SK-N-SH (cell line): ENCODE results near the gene RUVBL1. TPM values are rescaled to one million over a fixed set of nuclear protein-coding genes. Genes with fewer than 3 reads are reported as not detected.

Experiments
- CTCF ChIA-PET: fragments of 300-600, 350-600 bp; formaldehyde crosslinking; extraction: SDS; loops from one replicate; lab custom pipeline; 2021; lab: Yijun Ruan, JAX
- POLR2A ChIA-PET: fragments of 350-600 bp; sonication (Branson Sonifier 250); formaldehyde crosslinking; extraction: SDS; loops from one replicate; lab custom pipeline; 2020; ENCODE audit warnings: antibody characterized with exemption, inconsistent platforms; lab: Yijun Ruan, JAX
- DNase-seq: peaks from one replicate; pipeline ENCODE4 v3.0.0; 2012
- H2AFZ ChIP-seq: fragments of 200-600 bp; sonication (generic); 2 replicates; pipeline ENCODE4 v1.8.1; 2016; ENCODE audit warnings: antibody characterized with exemption, mild to moderate bottlenecking, low read depth
- H3F3A ChIP-seq: fragments of 200-600 bp; sonication (generic); replicated peaks from 2 replicates; pipeline ENCODE3; 2016; ENCODE audit warnings: antibody characterized with exemption, mild to moderate bottlenecking; ENCODE audit not compliant: insufficient read depth
- H3K27ac ChIP-seq, 2 experiments: fragments of 200-500 bp in 1 of 2; fragments of 200-600 bp in 1 of 2; sonication (Bioruptor generic) in 1 of 2; sonication (generic), shearing (Covaris generic) in 1 of 2; 2 replicates each; pipeline versions ENCODE4 v1.5.1 to v1.6.1; 2014 to 2016; ENCODE audit warnings: low read depth in 2 of 2, inconsistent platforms in 1 of 2, low read length in 1 of 2, mild to moderate bottlenecking in 1 of 2, mixed read lengths in 1 of 2
- H3K27me3 ChIP-seq: fragments of 200-600 bp; sonication (generic), shearing (Covaris generic); 2 replicates; pipeline ENCODE4 v1.6.1; 2016; ENCODE audit warnings: mixed run types; ENCODE audit not compliant: insufficient read depth
- H3K36me3 ChIP-seq, 2 experiments: fragments of 200-500 bp in 1 of 2; fragments of 200-600 bp in 1 of 2; sonication (Bioruptor generic) in 1 of 2; sonication (generic) in 1 of 2; replicated peaks in 1 of 2; 2 replicates each; pipeline versions ENCODE3 to v1.5.1; 2014 to 2016; ENCODE audit warnings: low read length in 1 of 2, mild to moderate bottlenecking in 1 of 2; ENCODE audit not compliant: insufficient read depth in 2 of 2, control insufficient read depth in 1 of 2
- H3K4me1 ChIP-seq, 2 experiments: fragments of 200-500 bp in 1 of 2; fragments of 200-600 bp in 1 of 2; sonication (Bioruptor generic) in 1 of 2; sonication (generic), shearing (Covaris generic) in 1 of 2; 2 replicates each; pipeline versions ENCODE4 v1.5.1 to v1.6.1; 2014 to 2016; ENCODE audit warnings: low read depth in 1 of 2, low read length in 1 of 2, mixed run types in 1 of 2; ENCODE audit not compliant: insufficient read depth in 2 of 2, control insufficient read depth in 1 of 2
- H3K4me2 ChIP-seq: fragments of 200-600 bp; sonication (generic), shearing (Covaris generic); 2 replicates; pipeline ENCODE4 v1.6.1; 2017; ENCODE audit warnings: mixed run types
- H3K4me3 ChIP-seq, 2 experiments: fragments of 200-500 bp in 1 of 2; fragments of 200-600 bp in 1 of 2; sonication (Bioruptor generic) in 1 of 2; sonication (generic), shearing (Covaris generic) in 1 of 2; 2 replicates each; pipeline versions ENCODE4 v1.5.1 to v1.8.1; 2014 to 2016; ENCODE audit warnings: low read depth in 2 of 2, inconsistent platforms in 1 of 2, low read length in 1 of 2, mild to moderate bottlenecking in 1 of 2, mixed read lengths in 1 of 2, moderate library complexity in 1 of 2
- H3K79me2 ChIP-seq: fragments of 200-600 bp; sonication (generic); 2 replicates; pipeline ENCODE4 v1.8.1; 2017; ENCODE audit warnings: mild to moderate bottlenecking; ENCODE audit not compliant: insufficient read depth
- H3K9ac ChIP-seq: fragments of 200-600 bp; sonication (generic); 2 replicates; pipeline ENCODE4 v1.6.1; 2017; ENCODE audit warnings: mixed run types
- H3K9me2 ChIP-seq: fragments of 200-600 bp; sonication (generic); 2 replicates; pipeline ENCODE4 v1.6.1; 2017; ENCODE audit warnings: mixed run types
- H3K9me3 ChIP-seq: fragments of 200-600 bp; sonication (generic); 2 replicates; pipeline ENCODE4 v1.6.1; 2017; ENCODE audit warnings: mixed run types, mild to moderate bottlenecking, moderate library complexity
- H4K20me1 ChIP-seq: fragments of 200-600 bp; sonication (generic); 2 replicates; pipeline ENCODE4 v1.6.1; 2017; ENCODE audit warnings: mild to moderate bottlenecking, mixed run types; ENCODE audit not compliant: insufficient read depth
- FOXM1 ChIP-seq: IDR thresholded peaks from 2 replicates; pipeline ENCODE4 v1.4.0; 2012; ENCODE audit warnings: low read depth, mild to moderate bottlenecking
- JUND ChIP-seq: IDR thresholded peaks from 2 replicates; pipeline ENCODE4 v1.4.0; 2012
- MEF2A ChIP-seq: IDR thresholded peaks from 2 replicates; pipeline ENCODE4 v1.4.0; 2012; ENCODE audit warnings: low read depth, borderline replicate concordance
- RAD21 ChIP-seq: IDR thresholded peaks from 2 replicates; pipeline ENCODE4 v1.6.1; 2012; ENCODE audit warnings: mild to moderate bottlenecking, low read length
- RFX5 ChIP-seq: IDR thresholded peaks from 2 replicates; pipeline ENCODE4 v1.6.1; 2012; ENCODE audit warnings: mild to moderate bottlenecking, improper control_type of control experiment, low read length
- SMC3 ChIP-seq: IDR thresholded peaks from 2 replicates; pipeline ENCODE4 v1.6.1; 2012; ENCODE audit warnings: low read depth, low read length, improper control_type of control experiment
- TAF1 ChIP-seq: IDR thresholded peaks from 2 replicates; pipeline ENCODE4 v1.6.1; 2012; ENCODE audit warnings: low read depth, mild to moderate bottlenecking, low read length, moderate library complexity, borderline replicate concordance
- TCF12 ChIP-seq: IDR thresholded peaks from 2 replicates; pipeline ENCODE4 v1.4.0; 2012
- YY1 ChIP-seq: IDR thresholded peaks from 2 replicates; pipeline ENCODE4 v1.4.0; 2012; ENCODE audit warnings: low read depth, mild to moderate bottlenecking
- WGBS: methylation state at CpG from one replicate; pipeline ENCODE4 v1.1.6; 2017; ENCODE audit warnings: low lambda C conversion rate; 5-methylcytosine and 5-hydroxymethylcytosine counted together
- polyA plus RNA-seq, 3 experiments: library from polyadenylated mRNA; depleted of rRNA; stranded (reverse); fragments of >200 nt; gene quantifications; 2 replicates each; pipeline ENCODE4 v1.2.3, GENCODE V29; 2012
- TF ChIP-seq, protein P1 (sequence below): IDR thresholded peaks from 2 replicates; pipeline ENCODE4 v1.6.1; 2012; ENCODE audit warnings: mild to moderate bottlenecking, low read depth, low read length, moderate library complexity
- TF ChIP-seq, protein P2 (sequence below): IDR thresholded peaks from 2 replicates; pipeline ENCODE4 v1.4.0; 2012; ENCODE audit warnings: low read depth, borderline replicate concordance
- TF ChIP-seq, protein P3 (sequence below): IDR thresholded peaks from 2 replicates; pipeline ENCODE4; 2012

RUVBL1 gene
- polyA plus RNA-seq, 1 of the 3 experiments (the other 2 are of a cell fraction): 140 TPM

DNA sequence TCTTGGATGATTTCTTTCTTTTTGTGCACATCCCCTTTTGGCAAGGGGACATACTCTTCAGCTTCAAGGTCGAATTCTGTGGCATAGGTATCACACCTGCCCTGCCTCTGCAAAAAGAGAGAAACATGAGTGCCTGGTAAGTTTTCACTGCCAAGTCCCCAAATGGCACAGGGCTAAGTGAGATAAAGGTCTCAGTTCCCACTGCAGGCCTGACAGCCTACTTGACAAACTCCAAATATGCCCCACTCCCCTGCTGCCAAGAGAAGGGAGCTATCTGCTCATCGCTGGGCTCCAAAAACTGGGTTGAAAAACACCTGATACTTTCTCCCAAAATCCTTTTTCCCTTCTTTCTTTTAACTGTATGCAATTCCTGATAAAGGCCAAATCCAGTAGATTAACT is 23.0 kb downstream of the RUVBL1 start:
- H3K4me3 ChIP-seq: no peak overlapping the region
- WGBS: 100% methylated on average over 2 of the region's 2 CpGs
- H3K9ac ChIP-seq: no peak overlapping the region
- H3F3A ChIP-seq: no peaks in the 10 kb centered on the region
- CTCF ChIA-PET: interaction anchor here (0.8 to 2.3 kb wide), 5 partner anchors 17 to 70 kb away, joined by 3 to 8 read pairs (median 3); no protein-coding TSS in a partner anchor
- peaks cover 4% of the 10 kb centered on the region in 2 experiments; a peak in 2 of 4 replicates for H3K4me1 ChIP-seq
- peaks cover 44 to 86% of the 10 kb centered on the region in 2 experiments for H3K36me3 ChIP-seq
- H3K79me2 ChIP-seq: peaks cover 5% of the 10 kb centered on the region; the same call in 1 of the 2 replicates
- no peaks in the 10 kb centered on the region for H3K27me3 ChIP-seq
- POLR2A ChIA-PET: interaction anchor here (0.7 kb wide), 1 partner anchor 11 kb away, joined by 3 read pairs; no protein-coding TSS in a partner anchor
- no peak overlapping the region for H3K27ac ChIP-seq
- H2AFZ ChIP-seq: no peak overlapping the region
- TF ChIP-seq FOXM1: no peak
- TF ChIP-seq, protein P1, sequence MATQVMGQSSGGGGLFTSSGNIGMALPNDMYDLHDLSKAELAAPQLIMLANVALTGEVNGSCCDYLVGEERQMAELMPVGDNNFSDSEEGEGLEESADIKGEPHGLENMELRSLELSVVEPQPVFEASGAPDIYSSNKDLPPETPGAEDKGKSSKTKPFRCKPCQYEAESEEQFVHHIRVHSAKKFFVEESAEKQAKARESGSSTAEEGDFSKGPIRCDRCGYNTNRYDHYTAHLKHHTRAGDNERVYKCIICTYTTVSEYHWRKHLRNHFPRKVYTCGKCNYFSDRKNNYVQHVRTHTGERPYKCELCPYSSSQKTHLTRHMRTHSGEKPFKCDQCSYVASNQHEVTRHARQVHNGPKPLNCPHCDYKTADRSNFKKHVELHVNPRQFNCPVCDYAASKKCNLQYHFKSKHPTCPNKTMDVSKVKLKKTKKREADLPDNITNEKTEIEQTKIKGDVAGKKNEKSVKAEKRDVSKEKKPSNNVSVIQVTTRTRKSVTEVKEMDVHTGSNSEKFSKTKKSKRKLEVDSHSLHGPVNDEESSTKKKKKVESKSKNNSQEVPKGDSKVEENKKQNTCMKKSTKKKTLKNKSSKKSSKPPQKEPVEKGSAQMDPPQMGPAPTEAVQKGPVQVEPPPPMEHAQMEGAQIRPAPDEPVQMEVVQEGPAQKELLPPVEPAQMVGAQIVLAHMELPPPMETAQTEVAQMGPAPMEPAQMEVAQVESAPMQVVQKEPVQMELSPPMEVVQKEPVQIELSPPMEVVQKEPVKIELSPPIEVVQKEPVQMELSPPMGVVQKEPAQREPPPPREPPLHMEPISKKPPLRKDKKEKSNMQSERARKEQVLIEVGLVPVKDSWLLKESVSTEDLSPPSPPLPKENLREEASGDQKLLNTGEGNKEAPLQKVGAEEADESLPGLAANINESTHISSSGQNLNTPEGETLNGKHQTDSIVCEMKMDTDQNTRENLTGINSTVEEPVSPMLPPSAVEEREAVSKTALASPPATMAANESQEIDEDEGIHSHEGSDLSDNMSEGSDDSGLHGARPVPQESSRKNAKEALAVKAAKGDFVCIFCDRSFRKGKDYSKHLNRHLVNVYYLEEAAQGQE: no peak
- no peaks in the 10 kb centered on the region for H4K20me1 ChIP-seq
- DNase-seq: no peak
- H3K9me3 ChIP-seq: no peaks in the 10 kb centered on the region
- no peaks in the 10 kb centered on the region for H3K9me2 ChIP-seq
- H3K4me2 ChIP-seq: no peak overlapping the region

DNA sequence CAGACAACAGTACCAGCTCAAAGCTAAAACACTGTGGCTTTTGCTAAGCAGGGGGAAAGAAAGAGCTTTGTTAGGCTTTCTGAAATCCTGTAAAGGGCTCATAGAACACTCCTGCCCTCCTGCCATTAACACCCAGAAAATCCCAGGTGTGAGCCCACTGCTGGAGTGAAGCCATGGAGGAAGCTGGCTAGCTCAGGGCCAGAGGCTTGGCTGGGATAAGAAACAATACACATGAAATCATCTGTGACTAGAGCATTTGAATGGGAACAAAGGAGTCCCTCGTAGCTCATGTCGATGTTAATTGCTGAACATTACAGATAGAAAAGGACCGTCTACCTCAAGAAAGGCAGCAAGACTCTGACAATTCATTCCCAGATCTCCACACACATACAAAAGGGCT is 23.5 kb downstream of the RUVBL1 start:
- no peak overlapping the region for H3K27ac ChIP-seq
- H3K9ac ChIP-seq: no peak overlapping the region
- H3K9me2 ChIP-seq: no peaks in the 10 kb centered on the region
- no peaks in the 10 kb centered on the region for H4K20me1 ChIP-seq
- no peaks in the 10 kb centered on the region for H3F3A ChIP-seq
- TF ChIP-seq MEF2A (no peak), JUND (no peak), TCF12 (no peak), RAD21 (no peak), YY1 (no peak), SMC3 (no peak), RFX5 (no peak), TAF1 (no peak)
- TF ChIP-seq, protein P2, sequence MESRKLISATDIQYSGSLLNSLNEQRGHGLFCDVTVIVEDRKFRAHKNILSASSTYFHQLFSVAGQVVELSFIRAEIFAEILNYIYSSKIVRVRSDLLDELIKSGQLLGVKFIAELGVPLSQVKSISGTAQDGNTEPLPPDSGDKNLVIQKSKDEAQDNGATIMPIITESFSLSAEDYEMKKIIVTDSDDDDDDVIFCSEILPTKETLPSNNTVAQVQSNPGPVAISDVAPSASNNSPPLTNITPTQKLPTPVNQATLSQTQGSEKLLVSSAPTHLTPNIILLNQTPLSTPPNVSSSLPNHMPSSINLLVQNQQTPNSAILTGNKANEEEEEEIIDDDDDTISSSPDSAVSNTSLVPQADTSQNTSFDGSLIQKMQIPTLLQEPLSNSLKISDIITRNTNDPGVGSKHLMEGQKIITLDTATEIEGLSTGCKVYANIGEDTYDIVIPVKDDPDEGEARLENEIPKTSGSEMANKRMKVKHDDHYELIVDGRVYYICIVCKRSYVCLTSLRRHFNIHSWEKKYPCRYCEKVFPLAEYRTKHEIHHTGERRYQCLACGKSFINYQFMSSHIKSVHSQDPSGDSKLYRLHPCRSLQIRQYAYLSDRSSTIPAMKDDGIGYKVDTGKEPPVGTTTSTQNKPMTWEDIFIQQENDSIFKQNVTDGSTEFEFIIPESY: no peak
- TF ChIP-seq, protein P3, sequence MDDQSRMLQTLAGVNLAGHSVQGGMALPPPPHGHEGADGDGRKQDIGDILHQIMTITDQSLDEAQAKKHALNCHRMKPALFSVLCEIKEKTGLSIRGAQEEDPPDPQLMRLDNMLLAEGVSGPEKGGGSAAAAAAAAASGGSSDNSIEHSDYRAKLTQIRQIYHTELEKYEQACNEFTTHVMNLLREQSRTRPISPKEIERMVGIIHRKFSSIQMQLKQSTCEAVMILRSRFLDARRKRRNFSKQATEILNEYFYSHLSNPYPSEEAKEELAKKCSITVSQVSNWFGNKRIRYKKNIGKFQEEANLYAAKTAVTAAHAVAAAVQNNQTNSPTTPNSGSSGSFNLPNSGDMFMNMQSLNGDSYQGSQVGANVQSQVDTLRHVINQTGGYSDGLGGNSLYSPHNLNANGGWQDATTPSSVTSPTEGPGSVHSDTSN: no peak
- TF ChIP-seq, all 33 proteins: peak for 0
- Histone ChIP-seq H2AFZ (no peak overlapping the region), H3K4me2 (no peak overlapping the region), H3K4me3 (no peak overlapping the region), H3K27me3 (no peaks in the 10 kb centered on the region), H3K9me3 (no peaks in the 10 kb centered on the region), H3K36me3 (peaks cover 44 to 91% of the 10 kb centered on the region in 2 experiments), H3K79me2 (no peaks in the 10 kb centered on the region; the same call in 1 of the 2 replicates), H3K4me1 (peaks cover 8 to 9% of the 10 kb centered on the region in 2 experiments; a peak in 2 of 4 replicates)
- DNase-seq: no peak
- CTCF ChIA-PET: interaction anchor here (0.8 to 2.8 kb wide), 7 partner anchors 11 to 71 kb away, joined by 3 to 18 read pairs (median 3); no protein-coding TSS in a partner anchor
- POLR2A ChIA-PET: interaction anchor here (0.7 kb wide), 1 partner anchor 11 kb away, joined by 3 read pairs; no protein-coding TSS in a partner anchor
- 95% methylated on average over 3 of the region's 3 CpGs for WGBS
